ENCODE results near the gene EFNB3.

EFNB3 gene

DNA sequence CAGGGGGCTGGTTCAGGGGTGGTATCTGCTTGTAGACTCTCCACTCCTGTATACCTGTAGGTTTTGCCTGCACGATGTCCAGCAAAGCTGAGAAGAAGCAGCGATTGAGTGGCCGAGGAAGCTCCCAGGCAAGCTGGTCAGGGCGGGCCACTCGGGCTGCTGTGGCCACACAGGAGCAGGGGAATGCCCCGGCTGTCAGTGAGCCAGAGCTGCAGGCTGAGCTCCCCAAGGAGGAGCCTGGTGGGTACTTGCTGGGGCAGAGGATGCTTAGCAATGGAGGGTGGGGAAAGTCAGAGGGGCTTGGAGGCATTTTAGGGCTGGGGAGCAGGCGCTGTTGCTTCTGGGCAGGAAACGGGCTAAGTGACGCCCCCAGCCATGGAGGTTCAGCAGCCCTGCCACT lies 14.7 kb downstream of the EFNB3 start:
- no peak for FAIRE-seq

DNA sequence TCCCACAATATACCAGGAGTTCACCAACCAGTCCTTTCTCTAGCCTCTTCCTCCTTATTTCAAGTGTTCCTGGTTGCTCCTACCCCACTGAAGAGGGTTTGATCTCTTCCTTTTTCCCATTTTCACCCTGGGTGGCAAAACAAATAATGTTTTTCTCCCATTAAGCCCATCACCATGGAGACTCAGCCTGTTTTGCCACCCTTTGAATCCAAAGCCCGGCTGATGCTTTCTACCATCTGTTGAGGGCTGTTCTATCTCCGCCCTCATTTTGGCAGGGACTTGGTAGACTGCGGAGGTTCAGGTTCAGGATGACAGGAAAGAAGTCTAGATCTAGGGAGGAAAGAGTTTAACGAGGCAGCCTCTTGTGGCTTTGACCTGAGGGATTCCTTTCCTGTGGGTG lies 15.1 kb downstream of the EFNB3 start:
- FAIRE-seq, result no peak

DNA sequence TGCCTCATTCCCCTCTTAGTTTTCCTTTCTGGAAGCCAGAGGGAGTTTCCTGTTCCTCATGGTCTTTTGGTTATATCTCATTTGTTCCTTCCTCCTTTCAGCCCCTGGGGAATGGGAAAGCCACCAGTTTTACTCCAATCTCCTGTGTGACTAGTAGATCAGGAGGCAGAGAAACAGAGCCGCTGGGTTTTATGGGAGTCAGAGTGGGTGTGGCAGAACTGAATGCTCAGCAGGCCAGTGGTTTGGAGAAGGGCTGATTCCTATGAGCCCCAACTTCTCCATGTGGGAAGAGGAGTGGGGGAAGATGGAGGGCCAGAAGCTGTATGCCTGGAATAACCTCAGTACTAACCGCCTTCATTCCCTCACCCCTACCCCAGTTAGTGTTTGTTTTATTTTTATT lies 16.6 kb downstream of the EFNB3 start:
- FAIRE-seq, result no peak

DNA sequence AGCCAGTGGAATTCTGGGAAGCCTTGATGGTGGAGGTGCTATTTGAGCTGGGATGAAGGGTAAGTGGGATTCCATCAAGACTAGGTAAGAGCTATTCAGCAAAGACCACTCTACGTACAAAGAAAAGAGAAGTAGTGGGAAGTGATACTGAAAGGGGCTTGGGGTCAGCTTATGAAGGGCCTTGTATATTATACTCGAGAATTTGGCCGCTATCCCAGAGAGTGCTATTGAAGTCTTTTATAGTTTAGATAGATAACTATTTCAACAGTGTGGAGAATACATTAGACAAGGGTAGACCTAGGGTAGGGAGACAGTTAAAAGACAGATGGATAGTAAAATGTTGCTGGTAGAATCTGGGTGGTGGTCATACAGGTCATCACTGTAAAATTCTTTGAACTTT lies 22.9 kb downstream of the EFNB3 start:
- FAIRE-seq, result no peak

DNA sequence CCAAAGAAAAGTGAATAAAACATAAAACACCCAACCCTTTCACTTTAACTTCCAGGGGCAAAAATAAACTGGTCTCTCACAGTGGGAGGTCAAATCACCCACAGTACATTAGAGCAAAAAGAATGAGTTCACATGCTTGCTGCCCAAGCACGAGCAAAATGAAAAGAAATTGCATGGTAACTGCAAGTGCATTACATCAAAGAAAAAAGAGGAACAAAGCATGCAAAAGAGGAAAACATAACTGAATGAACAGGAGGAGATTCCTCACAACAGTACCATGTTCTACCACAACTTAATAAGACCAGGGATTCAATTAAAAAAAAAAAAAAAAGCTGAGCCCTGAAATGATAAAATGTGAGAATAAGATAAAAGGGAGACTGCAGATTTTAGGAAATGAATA lies 24.8 kb downstream of the EFNB3 start:
- no peak for FAIRE-seq

DNA sequence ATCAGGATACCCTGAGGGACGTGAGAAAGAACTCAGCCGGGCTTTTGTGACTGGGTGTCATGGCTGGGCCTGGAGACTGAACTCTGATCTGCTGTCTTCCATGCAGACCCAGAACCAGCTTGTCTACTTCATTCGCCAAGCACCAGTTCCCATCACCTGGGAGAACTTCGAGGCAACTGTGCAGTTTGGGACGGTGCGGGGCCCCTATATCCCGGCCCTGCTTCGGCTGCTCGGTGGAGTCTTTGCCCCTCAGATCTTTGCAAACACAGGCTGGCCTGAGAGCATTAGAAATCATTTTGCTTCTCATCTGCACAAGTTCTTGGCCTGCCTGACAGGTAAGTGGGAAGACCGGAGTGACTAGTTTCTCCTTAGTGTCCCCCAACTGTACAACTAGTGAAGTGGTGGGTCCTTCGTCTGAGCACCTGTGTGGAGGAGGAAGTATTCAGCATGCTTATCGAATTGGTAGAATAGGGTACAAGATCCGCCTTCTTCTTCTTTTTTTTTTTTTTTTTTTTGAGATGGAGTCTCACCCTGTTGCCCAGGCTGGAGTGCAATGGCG lies 28.1 kb downstream of the EFNB3 start:
- FAIRE-seq, result no peak

DNA sequence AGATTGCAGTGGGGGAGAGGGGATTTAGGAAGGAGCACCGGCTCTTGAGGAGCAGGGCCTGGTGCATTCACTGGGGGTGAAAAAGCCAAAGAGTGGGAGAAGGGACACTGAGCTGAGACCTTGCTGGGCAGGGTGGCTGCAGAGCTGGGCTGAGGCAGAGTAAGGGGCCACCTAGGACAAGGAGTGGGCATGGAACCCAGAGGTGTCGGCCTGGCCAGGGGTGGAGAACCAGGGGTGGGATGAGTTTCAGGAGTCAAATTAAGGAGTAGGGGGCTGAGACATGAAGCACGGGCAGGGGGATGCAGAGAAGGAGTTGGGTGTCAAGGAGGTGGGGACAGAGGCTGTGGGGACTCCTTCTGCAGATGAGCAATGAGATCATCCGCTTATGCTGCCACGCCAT lies 32.6 kb downstream of the EFNB3 start:
- FAIRE-seq, result no peak

DNA sequence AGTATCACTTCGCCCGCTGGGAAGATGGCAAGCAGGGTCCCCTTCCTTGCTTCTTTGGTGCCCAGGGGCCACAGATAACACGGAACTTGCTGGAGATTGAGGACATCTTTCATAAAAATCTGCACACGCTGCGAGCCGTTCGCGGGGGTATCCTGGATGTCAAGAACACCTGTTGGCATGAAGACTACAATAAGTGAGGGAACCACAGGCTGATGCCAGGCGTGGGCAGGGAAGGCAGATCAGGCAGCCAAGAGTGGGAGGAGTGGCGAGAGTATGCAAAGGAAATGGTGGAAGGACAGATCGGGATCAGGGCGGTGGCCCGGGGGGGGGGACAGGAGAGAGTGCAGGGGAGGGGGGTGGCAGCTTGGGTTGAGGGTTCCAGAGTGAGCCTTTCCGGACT lies 34.7 kb downstream of the EFNB3 start:
- FAIRE-seq, result no peak

DNA sequence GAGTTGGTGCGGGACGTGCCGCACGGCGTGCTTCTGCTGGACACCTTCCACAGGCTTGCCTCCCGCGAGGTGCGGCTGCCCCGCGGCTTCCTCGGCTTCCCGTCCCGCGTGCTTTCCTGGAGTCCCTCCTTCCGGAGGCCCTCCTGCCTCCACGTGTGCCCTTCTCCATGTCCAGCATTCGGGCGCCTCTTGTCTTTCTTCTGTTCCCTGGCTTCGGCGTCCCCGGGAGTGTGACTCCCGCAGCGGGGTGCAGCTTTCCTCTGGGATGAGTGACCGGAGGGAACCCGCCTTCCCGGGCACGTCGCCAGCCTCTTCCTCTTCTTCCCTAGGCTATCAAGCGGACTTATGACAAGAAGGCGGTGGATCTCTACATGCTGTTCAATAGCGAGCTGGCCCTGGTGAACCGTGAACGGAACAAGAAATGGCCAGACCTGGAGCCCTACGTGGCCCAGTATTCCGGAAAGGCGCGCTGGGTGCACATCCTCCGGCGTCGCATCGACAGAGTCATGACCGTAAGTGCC lies 35.5 kb downstream of the EFNB3 start:
- no peak for FAIRE-seq

DNA sequence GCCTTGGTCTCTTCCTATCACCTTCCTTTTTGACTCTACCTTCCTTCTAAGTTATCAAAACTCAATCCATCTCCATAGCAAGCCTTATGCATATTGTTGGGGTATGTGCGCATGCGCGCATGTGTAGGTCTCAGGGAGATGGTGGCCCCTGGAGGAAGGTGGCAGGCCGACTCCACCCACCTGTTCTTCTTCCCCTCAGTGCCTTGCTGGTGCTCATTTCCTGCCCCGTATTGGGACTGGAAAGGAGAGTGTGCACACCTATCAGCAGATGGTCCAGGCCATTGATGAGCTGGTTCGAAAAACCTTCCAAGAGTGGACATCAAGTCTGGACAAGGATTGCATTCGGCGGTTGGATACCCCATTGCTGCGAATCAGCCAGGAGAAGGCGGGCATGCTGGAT lies 37.7 kb downstream of the EFNB3 start:
- FAIRE-seq, result no peak

DNA sequence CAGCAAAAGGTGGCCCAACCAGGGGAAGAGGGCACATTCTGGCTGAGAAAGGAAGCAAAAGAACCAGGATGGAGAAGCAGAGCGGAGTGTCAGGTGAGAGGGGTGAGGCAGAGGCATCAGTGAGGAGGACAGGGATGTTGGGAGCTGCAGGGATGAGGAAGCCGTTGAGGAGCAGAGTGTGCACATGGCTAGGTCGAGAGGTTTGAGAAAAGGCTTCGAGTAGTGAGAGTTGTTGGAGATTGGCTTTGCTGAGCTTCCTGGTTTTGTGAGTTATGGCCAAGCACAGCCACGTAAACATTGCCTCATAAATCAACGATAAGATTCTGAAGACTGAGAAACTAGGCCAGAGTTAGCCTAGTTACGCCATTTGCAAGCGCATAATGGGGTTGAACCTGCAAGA lies 39.4 kb downstream of the EFNB3 start:
- FAIRE-seq, result no peak

DNA sequence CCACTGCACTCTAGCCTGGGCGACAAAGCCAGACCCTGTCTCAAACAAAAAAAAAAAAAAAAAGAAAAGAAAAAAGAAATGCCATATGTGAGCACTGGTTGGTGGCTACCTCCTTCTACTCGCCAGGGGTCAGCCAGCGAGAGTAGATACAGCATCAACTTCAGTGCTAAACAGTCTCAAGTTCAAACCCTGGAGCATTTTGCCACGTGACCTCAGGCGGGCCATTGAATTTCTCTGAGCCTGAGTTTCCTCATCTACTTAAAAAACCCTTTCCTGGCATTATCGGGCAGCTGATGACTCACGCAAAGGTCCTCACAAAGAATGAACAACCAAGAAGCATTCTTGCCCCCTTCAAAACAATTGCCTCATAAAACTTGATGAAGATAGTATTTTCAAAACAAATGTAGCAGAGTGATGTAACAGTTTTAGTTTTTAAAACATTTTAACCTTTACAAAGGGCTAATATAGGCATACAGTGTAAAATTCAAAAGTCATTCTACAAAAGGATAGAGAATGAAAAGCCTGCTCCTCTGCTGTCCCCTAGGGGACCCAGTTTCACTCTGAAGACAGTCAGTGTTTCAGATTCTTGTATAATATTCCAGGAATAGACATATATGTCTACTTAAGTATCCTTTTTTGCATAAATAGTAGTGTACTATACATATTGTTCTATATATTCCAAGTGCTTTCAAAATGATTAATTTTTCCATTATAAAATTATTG lies 40.9 kb downstream of the EFNB3 start:
- FAIRE-seq, result no peak

DNA sequence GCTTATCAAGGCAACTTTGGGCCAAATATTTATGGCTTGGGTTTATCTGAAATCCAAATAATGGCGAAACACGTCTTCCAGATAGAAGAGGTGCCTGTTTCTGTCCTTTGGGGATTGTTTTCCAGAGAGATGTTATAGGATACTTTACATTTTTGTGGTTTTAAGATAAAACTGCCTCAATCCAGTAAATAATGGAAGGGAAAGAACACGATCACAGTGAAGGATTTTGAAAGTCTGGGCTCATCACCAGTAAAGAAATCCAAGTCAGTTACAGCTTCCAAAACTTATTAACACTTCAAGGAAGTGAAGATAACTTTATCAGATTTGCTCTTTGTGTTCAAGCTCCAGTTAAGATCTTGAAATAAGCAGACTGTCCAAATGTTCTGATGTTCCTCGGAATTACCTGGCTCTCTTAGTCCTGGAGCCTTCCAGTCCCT lies 42.7 kb downstream of the EFNB3 start:
- FAIRE-seq, result no peak

DNA sequence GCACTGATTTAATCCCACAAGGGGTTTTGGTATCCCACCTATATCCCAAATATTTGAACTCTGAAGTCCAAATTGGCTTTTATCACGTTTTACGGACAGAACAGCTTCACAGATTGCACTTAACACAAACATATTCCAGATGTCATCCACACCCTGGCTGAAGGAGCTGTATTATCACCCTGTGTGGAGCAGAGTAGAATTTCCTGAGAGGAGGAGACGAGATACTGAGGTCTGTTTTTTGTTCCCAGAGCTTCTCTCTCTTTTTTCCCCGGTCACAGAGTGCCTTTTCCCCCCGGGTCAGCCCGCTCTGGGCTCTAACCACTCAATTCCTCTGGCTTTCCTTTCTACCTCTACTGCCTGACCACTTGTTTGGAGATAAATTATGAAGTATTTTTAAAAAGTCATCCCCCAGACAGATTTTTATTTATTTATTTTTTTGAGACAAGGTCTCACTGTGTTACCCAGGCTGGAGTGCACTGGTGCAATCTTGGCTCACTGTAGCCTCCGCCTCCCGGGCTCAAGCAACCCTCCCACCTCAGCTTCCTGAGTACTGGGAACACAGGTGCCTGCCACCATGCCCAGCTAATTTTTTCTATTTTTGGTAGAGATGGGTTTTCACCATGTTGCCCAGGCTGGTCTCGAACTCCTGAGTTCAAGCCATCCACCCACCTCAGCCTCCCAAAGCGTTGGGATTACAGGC lies 43.2 kb downstream of the EFNB3 start:
- FAIRE-seq, result no peak

DNA sequence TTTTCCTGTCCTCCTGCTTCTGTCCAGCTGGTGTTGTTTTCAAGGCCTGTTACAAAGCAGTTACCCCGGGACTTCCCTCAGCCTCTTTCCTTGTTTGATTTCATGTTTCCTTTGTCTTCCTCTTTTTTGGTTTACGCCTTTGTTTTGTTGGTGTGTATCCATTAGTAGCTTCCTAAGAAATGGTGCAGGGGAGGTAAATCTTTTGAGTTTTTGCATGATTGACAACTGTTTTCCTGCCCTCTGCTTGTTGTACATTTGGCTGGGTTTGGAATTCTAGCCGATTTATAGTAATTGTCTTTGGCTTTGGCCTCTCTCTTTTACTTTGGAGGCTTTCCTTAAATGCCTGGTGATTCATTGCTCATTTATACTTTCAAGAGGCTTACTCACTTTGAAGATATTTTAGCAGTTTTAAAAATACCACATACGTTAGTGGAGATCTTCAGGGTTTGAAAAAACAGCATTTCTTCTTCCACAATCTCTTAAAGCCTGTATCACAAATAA lies 45.4 kb downstream of the EFNB3 start:
- FAIRE-seq, result no peak

DNA sequence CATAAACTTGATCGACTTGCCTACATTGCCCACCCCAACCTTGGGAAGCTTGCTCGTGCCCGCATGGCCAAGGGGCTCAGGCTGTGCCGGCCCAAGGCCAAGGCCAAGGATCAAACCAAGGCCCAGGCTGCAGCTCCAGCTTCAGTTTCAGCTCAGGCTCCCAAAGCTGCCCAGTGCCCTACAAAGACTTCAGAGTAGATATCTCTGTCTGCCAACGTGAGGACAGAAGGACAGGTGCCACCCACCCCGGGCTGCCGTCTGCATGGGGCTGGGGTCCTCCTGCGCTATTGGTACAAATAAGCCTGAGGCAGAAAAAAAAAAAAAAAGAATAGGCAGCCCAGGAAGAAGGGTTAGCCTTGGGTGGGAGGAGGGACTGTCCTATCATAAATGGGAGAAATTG lies 49.7 kb downstream of the EFNB3 start:
- no peak for FAIRE-seq

DNA sequence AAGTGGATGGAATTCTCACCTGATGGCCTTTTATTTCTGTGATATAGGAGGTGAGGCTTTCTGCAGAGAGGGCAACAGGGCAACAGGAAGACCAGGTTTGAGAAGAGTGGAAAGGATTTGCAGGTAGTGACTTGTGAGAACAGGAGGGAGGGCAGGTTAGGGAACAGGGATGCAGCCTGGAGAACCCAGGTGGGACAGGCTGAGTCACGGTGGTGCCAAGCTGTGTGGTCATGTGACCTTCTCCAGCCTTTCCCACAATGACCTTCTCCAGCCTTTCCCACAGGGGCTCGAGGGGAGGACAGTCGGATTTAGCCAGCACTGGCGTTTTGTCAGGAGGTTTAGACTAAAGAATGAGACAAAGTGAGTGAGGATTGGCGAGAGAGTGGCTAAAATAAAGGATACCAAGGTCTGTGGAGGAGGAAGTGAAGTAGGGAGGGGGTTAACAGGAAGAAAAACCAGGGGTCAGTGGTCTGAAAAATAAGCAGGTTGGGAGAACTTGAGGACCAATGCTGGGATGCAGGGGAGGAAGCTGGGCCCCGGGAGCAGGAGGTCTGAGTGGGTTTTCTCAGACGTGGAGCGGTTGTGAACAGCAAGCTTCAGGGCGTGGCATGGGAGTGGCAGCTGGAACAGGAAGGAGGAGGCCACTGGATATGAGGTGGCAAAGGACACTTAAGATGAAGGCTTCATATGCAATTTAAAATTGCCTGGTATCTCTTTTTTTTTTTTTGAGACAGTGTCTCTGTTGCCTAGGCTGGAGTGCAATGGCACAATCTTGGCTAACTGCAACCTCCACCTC lies 50.3 kb downstream of the EFNB3 start:
- no peak for FAIRE-seq

DNA sequence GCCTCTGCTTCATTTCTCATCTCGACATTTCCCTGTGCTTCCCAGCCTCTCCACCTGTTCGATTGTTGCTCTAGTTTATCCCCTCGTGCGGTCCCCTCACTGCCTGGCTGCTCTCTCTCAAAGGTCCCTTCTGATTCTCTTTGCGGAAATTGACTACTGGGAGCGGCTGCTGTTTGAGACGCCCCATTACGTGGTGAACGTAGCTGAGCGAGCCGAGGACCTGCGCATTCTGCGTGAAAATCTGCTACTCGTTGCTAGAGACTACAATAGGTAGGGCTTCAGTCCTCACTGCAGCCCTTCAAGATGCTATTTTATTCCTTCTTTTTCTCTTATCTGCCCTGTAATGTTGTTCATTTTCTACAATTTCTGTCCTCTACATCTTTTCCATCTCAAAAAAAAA lies 52.0 kb downstream of the EFNB3 start:
- no peak for FAIRE-seq
